WTC11 (cell line): Measurements from ENCODE around the gene EDC3.
"Not testable (repeated sequence)": the region's sequence is repeated elsewhere in the genome, so short reads cannot be mapped to it uniquely, and the experiment has no call there.

ENCODE experiments used
- CTCF ChIP-seq: fragments of 200-600 bp; IDR thresholded peaks from 2 replicates; pipeline ENCODE4 v1.8.0; 2022; ENCODE audit warnings: antibody characterized with exemption
- ESRRA ChIP-seq: sonication (generic); formaldehyde crosslinking; IDR thresholded peaks from 2 replicates; pipeline ENCODE4 v1.8.1; 2022; ENCODE audit warnings: mild to moderate bottlenecking, missing genetic modification reagents, borderline replicate concordance
- NFYB ChIP-seq: sonication (generic); formaldehyde crosslinking; conservative IDR thresholded peaks from 2 replicates; pipeline ENCODE4 v1.8.0; 2022; ENCODE audit warnings: low read depth, missing genetic modification reagents
- ZNF416 ChIP-seq: fragments of 250-450 bp; sonication (Bioruptor Pico); IDR thresholded peaks from 2 replicates; pipeline ENCODE4 v1.9.0; 2021; ENCODE audit warnings: mild to moderate bottlenecking, inconsistent platforms

- not testable (repeated sequence) for TF ChIP-seq NFYB (CRISPR knock-in tag); ESRRA (CRISPR knock-in tag); CTCF; ZNF416 (CRISPR knock-in tag)
Measured at GRCh38 chr15:74738239-74738638, 42.4 kb upstream of the EDC3 start.
